Brain pericyte (primary cell): ENCODE measurements around the gene BCL10.
"Not testable (repeated sequence)": the region's sequence is repeated elsewhere in the genome, so short reads cannot be mapped to it uniquely, and the experiment has no call there.

Experiments used
- DNase-seq: peaks from one replicate; pipeline ENCODE4 v3.0.0-alpha.2; 2012; ENCODE audit warnings: low read depth, low spot score

BCL10 gene

DNA sequence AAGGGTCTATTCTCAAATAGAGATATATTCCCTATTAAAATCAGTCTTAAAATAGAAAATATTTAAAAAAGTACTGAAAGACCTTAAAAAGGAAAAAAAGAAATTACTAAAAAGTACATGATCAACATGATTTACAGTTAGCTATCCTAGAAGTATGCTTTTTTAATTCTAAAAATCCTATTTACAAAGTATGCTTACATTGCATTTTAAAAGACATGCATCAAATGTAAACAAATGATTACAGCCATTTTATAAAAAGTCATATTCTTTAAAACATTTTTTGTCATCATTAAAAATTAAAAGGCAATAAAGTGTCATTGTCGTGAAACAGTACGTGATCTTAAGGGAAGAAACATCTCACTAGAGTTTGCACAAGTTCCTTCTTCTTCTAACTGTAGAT is 9.1 kb downstream of the BCL10 start:
- DNase-seq: no peak

DNA sequence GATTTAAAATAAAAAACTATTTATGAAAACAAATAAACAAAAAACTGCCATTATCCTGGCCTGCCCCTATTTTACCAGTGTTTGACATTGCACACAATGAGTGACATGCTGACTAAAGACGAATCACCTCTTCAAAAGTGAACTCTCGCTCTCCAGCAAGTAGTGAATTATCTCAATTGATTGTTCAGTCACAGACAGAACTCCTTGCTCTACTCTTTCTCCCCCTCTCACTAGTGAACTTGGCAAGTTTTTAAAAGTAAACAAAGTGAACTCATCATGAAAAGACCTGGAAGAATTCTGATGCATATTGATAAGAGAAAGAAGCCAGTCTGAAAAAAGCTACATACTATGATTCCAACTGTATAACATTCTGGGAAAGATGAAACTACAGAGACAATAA is 12.3 kb downstream of the BCL10 start:
- DNase-seq: no peak

DNA sequence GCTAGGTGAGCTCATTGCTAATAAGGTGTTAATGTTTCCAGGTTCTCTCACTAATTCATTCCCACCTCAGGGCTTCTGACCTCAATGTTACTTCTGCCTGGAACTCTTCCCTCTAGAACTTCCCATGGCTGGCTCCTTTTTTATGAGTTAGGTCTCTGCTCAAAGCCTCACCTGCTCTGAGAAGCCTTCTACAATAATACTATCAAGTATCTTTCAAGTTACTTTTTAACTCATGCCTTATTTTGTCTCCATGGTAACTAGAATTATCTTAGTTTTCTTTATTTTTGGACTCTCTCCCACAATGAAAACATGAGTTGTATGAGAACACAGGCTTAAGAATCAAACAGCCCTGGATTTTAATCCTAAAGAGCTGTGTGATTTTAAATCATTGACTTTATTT is 13.4 kb downstream of the BCL10 start:
- no peak for DNase-seq

DNA sequence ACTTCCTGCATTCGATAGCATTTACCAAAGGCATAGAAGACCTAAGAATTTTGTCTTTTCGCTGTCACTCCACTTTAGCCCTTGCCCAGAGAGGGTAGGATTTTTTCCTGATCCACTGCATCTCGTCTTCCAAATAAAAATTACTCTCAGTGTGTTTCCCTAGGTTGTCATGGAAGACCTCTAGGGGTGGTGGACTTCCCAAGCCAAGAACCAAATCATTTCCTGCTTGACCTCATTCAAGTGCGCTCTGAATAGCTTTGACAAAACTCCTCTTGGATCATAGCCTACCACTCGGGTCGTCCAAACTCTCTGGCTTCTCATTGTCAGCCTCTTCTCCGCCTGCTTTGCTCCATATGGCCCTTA is 16.5 kb downstream of the BCL10 start:
- DNase-seq: no peak

DNA sequence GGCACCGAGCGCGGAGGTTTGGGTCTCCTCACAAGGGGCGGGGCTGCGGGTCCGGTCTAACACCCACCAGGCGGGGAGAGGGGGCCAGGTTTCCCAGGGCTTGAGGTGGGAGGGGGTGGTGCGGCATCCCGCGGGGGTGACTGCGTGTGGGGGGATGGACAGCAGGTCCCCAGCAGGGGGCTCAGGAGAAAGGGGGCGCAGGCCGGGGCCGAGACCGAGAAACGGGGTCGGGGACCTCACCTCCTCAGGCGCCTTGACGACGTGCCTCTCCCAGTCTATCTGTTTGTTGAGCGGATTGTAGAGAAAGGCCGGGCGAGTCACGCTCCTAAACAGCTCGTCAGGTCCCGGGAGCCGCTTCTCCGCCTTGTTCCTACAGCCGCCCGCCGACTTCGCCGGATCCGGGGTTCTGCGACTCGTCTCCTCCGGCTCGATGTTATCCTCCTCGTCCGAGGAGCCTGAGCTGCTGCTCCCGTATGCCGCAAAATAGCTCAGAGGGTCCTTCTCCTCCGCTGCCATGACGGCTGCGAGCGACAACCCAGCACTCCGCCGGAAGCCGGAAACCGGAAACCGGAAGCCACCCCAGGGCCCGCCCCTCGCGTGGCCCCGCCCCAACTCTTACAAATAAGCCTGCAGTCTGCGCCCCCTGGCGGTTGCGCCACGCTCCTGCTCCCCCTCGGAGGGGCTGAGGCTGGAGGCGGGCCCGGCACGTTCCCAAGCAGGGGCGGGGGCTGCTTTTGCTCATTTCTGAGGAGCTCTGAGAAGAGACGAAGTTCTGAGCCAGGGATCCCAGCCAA is 17.1 kb downstream of the BCL10 start, which contains the start of gene C1orf52:
TSS of gene C1orf52 (minus strand) at position 545 of the 794 bp plus-strand sequence. CDS start at position 516, 29 bp downstream.
- peak; percentile 66 for DNase-seq

DNA sequence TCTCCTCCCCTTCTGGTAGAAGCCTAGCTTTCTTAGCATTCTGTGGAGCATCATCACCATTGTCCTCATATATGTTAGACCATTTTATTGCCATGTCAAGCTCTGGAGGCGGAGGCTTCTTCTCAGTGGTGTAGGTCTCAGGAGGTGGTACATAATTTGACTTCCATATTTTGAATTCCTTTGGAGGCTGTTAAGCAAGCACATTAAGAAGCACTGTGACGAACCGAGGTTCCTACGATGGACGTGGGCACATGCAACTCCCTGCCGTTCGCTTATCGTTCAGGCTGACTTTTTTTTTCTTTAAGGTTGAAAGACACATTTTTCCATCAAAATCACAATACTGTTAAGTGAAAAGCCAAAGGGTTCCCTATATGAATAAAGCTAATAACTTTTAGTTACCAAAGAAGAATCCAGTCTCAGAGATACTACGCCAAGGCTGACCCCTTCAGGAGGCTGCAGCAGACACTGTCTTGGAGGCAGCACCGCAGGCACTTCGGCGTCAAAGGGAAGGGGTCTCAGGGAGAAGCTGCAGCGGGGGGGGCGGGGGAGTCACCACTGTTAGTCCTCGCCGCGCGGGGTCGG is 17.8 kb downstream of the BCL10 start:
- DNase-seq: no peak

DNA sequence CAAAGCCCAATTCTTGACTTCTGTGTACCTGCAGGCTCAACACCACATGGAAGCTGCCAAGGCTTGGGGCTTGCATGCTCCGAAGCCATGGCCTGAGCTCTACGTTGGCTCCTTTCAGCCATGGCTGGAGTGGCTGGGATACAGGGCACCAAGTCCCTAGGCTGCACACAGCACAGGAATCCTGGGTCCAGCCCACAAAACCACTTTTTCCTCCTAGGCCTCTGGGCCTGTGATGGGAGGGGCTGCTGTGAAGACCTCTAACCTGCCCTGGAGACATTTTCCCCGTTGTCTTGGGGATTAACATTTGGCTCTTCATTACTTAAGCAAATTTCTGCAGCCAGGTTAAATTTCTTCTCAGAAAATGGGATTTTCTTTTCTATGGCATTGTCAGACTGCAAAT is 27.4 kb downstream of the BCL10 start:
- DNase-seq: not testable (repeated sequence)

DNA sequence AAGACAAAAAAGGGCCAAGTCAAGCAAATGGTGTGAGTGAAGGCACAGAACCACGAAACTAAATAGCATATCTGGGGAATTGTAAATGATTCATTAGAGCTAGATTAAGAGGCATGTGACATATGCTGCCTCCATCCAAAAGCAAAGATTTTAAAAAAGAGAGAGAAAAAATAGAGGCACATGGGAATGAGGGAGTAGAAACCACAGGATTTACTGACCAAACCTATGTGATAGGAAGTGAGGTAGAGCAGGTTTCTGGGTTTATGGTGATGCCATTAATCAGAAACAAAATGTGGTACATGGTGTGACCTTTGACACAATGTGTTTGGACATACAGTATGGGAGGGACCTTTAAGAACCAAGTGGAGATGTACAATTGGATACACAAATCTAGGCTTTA is 30.5 kb downstream of the BCL10 start:
- no peak for DNase-seq

DNA sequence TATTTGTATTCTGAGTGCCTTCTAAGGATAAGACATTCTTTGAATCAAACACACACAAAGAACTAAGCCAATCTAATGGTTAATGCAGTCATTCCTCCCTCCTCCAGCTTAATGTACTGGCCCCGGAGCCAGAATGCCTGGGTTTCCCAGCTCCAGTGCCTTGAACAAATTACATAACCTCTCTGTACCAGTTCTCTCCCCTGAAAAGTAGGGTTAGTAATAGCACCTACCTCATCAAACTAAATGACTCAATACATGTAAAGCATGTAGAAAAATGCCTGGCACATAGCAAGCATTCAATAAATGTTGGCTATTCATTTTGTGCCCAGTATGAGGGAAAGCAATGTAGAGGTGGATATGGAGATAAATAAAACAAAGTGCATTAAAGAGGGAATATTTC is 31.0 kb downstream of the BCL10 start:
- DNase-seq: no peak

DNA sequence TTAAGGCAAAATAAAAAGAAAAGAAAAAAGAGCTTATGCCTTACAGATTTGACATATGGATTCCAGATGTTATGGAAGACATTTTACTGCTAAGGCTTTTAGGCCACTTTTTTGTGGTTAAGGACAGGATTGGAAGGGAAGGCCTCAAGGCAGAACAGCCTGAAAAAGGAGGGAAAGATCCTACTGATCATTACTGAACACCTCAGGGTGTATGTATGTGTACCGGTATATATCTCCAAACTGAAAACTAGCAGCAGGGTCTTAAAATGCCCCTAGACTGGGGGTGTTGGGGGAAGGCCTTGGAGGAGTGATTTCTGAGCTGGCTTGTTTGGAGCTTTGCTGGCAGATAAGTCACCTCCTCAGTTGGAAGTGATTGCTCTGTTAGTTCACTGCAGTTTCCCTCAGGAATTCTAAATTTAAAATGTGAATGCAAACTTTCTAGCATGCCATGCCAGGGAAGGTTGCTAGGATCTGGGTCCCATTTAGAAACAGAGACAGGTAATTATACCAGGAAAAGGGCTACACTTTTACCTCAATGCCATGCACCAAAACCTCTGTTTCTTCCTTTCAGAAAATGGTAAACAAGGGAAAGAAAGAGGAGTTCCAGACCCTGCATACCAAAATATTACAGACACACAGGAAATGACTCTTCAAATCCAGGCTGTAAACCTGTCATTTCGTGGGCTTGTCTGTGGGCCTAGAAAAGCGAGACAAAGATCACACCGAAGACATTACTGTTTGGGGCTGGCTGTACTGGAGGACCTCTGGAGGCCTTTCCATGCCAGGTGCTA is 32.0 kb downstream of the BCL10 start:
- no peak for DNase-seq

DNA sequence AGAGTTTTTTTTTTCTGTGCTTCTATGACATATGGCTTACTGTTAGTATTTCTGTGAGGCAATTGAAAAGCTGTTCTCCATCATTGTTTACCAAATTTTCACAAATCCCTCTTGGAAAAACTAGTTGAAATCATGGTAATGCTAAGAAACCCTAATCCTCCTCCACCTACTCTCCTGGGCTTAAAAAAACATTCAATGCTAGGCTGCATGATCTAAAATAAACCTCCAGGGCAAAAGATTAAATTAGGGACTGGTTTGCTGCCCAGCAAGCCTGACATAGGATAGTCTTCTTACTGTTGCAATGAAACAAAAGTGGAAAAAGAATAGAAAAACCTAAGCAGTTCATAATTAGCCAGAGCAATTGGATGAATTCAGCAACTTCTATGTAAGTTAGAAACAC is 33.1 kb downstream of the BCL10 start:
- no peak for DNase-seq

DNA sequence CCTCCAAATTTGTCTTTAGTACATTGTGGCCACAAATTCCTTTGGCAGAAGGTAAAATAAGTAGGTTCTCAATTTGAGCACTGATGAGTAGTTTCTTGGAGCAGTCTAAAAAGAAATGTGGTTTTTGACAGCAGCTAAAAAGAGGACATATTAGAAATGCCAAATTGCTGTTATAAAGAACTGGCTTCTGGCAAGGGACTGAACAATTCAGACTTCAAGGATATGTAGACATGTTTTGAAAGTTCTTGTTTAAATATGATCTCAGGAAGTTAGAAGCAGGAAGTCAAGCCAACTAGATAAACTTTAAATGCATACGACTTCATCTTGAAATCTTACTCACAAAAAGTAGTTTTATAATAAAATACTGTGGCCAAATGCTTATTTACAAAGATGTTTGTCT is 35.8 kb downstream of the BCL10 start:
- no peak for DNase-seq

DNA sequence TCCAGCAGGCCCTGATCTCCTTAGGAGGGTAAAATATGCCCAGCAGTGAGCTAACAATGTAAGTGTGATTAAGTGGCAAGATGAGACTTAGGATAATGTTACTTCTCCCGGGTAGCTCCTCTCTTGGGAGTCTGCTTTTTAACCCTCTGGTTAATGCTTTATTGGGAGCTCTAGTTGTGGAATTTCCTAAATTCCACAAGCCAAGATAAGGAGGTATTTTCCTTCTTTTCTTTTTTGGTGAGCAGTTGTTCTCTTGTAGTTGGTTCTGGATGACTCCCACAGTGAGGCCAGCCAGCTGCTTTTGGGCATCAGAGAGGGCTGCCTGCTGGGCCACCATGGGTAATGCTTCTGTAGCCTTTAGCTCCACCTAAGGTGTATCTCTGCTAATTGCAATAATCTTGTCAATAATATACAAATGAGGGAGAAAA is 36.2 kb downstream of the BCL10 start:
- DNase-seq: no peak

DNA sequence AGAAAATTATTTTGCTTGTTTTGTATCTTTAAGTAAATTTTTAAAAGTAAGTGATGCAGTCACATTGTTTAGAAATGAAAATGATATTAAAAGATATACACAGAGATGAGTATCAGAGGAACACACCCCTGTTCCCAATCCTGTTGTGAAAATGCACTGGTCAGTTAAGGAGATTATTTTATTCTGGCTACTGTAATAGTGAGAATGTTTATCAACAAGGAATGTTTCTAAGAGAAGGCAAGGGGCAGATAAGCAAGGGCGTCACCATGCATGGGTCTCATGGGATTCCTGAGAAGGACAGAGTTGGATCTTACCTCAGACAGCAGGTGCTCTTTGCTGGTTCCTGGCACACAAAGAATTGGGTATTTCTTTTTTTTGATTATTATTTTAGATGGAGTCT is 38.8 kb downstream of the BCL10 start:
- no peak for DNase-seq

DNA sequence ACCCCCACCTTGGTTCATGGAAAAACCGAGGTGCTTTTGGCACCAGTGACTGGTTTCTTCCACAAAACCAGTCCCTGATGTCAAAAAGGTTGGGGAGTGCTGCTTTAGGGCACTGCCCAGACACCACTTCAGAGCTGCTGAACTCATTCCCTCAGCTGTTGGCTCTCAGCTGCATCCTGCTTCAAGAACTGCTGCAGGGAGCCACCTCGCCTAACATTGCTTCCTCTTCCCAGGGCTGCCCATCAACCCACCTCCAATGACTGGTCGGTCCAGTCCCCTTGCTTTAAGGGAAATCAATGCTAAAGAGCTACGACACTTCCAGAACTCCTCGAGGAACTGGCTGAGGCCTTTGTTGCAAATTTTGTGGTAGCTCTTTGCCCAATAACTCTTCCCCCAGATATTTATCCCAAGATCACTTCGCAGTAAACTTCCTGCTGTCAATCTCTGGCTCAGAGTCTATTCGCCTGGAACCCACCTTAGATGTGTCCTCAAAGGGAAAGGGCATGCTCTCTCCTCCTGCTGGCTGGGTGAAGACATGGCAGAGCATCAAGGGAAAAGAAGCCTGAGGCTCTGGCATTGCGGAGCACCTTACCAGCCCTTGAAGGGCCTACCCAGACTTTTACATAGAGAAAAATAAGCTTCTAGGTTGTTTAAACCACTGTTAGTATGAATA is 46.0 kb downstream of the BCL10 start:
- no peak for DNase-seq

DNA sequence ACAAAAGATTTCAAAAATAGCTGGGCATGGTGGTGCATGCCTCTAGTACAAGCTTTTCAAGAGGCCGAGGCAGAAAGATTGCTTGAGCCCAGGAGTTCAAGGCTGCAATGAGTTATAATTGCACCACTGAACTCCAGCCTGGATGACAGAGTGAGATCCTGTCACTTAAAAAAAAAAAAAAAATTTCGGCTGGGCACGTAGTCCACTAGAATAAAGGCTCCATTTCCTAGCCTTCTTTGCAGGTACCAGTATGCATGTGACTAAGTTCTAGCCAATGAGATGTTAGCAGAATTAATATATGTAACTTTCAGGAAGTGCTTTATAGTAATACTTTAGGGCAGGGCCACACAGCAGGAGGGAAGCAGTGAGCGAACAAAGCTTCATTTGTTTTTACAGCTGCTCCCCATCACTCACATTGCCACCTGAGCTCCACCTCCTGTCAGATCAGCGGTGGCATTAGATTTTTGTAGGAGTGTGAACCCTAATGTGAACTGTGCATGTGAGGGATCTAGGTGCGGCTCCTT is 46.8 kb downstream of the BCL10 start:
- no peak for DNase-seq

DNA sequence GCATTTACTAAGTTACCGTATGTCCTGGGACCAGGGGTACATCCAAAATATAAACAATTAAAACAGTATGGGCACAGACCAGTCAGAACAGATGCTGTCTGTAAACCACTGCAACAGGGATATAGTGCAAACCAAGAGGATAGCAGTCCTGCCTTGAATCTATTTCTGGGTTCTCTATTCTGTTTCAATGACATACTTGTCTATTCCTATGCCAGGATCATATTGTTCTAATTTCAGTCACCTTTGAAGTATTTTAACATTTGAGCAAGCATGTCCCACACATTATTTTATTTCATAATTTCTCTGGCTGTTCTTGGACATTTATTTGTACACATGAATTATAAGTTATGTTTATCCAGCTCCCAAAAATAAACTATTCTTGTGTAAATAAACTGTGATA is 47.5 kb downstream of the BCL10 start:
- no peak for DNase-seq

DNA sequence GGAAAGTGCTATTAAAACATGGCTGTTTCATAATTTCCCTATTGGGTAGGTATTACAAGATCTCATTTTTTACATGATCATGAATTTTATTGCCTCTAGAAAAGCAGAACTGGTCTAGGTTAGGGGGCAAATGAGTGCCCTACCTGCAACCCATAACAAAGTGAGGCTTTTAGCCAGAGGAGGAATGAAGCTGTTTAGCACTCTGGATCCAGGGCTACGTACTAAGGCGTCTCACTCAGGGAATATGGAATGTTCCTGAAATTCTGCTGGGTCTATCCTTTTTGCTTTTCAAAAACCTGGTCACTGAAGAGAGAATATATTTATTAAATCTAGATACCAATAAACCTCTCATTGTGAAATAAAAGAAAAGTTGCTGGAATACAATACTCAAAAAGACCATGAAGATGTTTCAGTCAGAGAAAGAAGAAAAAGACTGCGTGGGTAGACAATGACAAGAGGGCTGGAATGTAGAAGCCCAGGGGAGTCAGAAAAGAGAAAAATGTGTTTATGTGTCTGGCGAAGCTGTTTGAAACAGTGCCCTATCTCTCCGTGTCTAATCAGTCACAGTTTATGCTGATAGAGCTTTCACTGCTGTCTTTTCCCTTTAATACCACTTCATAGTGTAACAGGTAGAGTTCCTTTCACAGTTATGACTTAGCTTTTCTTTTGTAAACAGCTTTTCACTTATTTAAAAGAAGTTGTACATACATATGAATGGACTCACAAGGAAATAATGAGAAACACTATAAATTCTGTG is 50.6 kb downstream of the BCL10 start:
- no peak for DNase-seq

DNA sequence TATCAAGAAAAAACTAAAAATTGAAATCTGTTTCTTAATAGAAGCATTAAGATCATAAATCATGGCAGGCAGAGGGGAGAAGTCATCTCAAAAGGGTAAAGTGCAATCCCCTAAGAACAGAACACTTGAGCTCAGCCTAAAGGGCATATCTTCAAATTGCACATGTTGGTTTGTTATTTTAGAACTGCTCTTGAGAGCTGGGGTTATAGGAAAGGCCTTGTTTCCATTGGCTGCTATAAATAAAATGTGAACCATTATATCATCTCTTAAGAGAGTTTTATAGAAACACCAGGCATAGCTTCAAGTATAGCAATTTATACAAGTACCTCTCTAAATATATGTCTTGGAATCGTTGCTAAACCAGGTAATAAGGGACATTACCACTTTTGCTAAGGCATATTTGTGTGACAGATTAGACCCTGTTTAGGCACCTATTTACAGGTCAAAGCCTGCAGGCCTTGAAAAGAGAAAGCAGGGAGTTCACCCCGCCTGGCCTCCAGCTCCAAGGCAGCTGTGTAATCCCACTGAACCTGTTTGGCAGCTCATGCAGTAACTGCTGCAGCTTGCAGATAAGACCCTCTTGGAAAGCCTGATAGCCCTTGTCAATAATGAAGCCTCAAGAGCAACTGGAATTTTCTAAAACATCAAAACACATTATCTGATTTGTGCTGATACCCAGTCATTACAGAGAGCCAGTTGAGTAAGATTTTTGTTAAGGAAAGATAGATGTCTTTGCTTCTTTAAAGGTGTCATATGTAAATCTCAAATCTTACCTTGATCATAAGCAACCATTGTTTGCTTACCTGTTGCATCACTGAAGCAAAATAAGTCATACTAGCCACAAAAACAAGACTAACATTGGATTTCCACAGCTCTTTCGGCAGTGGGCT is 51.5 kb downstream of the BCL10 start:
- DNase-seq: no peak

DNA sequence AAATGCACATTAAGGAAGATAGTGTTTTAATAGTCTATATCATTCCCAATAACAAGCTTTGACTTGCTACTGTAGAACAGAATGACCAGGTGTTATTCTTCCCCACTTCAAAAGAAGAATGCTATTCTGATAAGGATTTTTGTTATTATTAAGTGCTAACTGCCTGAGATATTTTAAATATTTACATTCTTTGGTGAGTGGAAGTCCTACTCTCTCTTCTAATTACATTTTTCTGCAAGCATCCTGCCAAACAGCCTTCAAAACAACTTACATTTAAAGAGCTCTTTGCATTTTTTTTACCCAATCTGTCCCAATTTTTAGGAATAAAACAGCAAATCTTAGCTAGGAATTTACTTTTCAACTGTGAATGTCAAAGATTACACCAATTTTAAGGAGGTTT is 52.1 kb downstream of the BCL10 start:
- DNase-seq: no peak
